PC-3 (cell line): ENCODE data around the gene CHID1. TPM values are rescaled to one million over a fixed set of nuclear protein-coding genes. Genes with fewer than 3 reads are reported as not detected.

Experiments
- ATAC-seq: fragments of 200-7000 bp; cut with Tn5 transposase; 2 replicates; pipeline ENCODE4 v1.9.1; 2020; ENCODE audit warnings: mild to moderate bottlenecking, moderate library complexity
- BruUV-seq: library from RNA; stranded (reverse); fragments of 400-500 nt; replicated peaks from 2 replicates; lab custom pipeline; 2021; lab: Mats Ljungman, UMichigan
- CTCF ChIA-PET: fragments of 300-600 bp; sonication (Branson Sonifier 250); formaldehyde crosslinking; loops from one replicate; lab custom pipeline; 2022; ENCODE audit warnings: antibody characterized with exemption; lab: Charles Lee
- POLR2A ChIA-PET: fragments of 300-600 bp; sonication (Branson Sonifier 250); formaldehyde crosslinking; loops from one replicate; lab custom pipeline; 2022; ENCODE audit warnings: antibody characterized with exemption; ENCODE audit not compliant: unreplicated experiment; lab: Charles Lee
- DNase-seq: peaks from one replicate; pipeline ENCODE4 v3.0.0-alpha.2; 2015
- H2AFZ ChIP-seq: fragments of 300-600 bp; sonication (generic); 2 replicates; pipeline ENCODE4 v1.6.0; 2016; ENCODE audit warnings: antibody characterized with exemption, low read length
- H3F3A ChIP-seq: fragments of 300-600 bp; sonication (generic); one replicate; pipeline ENCODE4 v1.6.0; 2017; ENCODE audit warnings: antibody characterized with exemption, low read length, control low read depth, mild to moderate bottlenecking; ENCODE audit not compliant: unreplicated experiment
- H3K27ac ChIP-seq: fragments of 300-600 bp; sonication (generic); 2 replicates; pipeline ENCODE4 v1.5.1; 2016; ENCODE audit warnings: mild to moderate bottlenecking, low read length
- H3K27me3 ChIP-seq: fragments of 300-600 bp; sonication (generic); 2 replicates; pipeline ENCODE4 v1.6.1; 2016; ENCODE audit warnings: low read length, mixed read lengths
- H3K36me3 ChIP-seq: fragments of 300-600 bp; sonication (generic); 2 replicates; pipeline ENCODE4 v1.6.1; 2016; ENCODE audit warnings: low read depth, mixed run types, low read length, mixed read lengths
- H3K4me1 ChIP-seq: fragments of 300-600 bp; sonication (generic); 2 replicates; pipeline ENCODE4 v1.5.1; 2016; ENCODE audit warnings: low read length; ENCODE audit not compliant: insufficient read depth
- H3K4me2 ChIP-seq: fragments of 300-600 bp; sonication (generic); 2 replicates; pipeline ENCODE4 v1.6.0; 2016; ENCODE audit warnings: low read length
- H3K4me3 ChIP-seq: fragments of 300-600 bp; sonication (generic); 2 replicates; pipeline ENCODE4 v1.5.1; 2016; ENCODE audit warnings: mild to moderate bottlenecking, low read length, mixed read lengths
- H3K79me2 ChIP-seq: fragments of 300-600 bp; sonication (generic); 2 replicates; pipeline ENCODE4 v1.6.1; 2017; ENCODE audit warnings: low read length, mixed read lengths
- H3K9ac ChIP-seq: fragments of 300-600 bp; sonication (generic); 2 replicates; pipeline ENCODE4 v1.6.0; 2016; ENCODE audit warnings: mild to moderate bottlenecking, low read length
- H3K9me2 ChIP-seq: fragments of 300-600 bp; sonication (generic); replicated peaks from 2 replicates; pipeline ENCODE4 v1.6.1; 2016; ENCODE audit warnings: mixed run types, low read length, mixed read lengths
- H3K9me3 ChIP-seq: fragments of 300-600 bp; sonication (generic); 2 replicates; pipeline ENCODE4 v1.6.1; 2016; ENCODE audit warnings: low read length, mixed read lengths
- H4K20me1 ChIP-seq: fragments of 300-600 bp; sonication (generic); 2 replicates; pipeline ENCODE4 v1.6.1; 2016; ENCODE audit warnings: low read length, mixed read lengths
- EZH2 ChIP-seq: fragments of 300-600 bp; sonication (generic); IDR thresholded peaks from one replicate; pipeline ENCODE4 v1.6.1; 2017; ENCODE audit warnings: antibody characterized with exemption, mild to moderate bottlenecking, low read length; ENCODE audit not compliant: unreplicated experiment
- EZH2phosphoT487 ChIP-seq: fragments of 300-600 bp; sonication (generic); IDR thresholded peaks from 2 replicates; pipeline ENCODE4 v1.6.1; 2018; ENCODE audit warnings: mild to moderate bottlenecking, antibody characterized with exemption, low read length, borderline replicate concordance
- intact Hi-C: fragments of 100-400 bp; cut with micrococcal nuclease; formaldehyde crosslinking; loops from 2 replicates; pipeline ENCODE4 v1.9.0; 2023
- total RNA-seq: library from RNA; depleted of rRNA; stranded (reverse); fragments of >200 nt; gene quantifications from 2 replicates; pipeline ENCODE4 v1.2.3, GENCODE V29; 2014
- TF ChIP-seq, protein P1 (sequence below): fragments of 300-600 bp; sonication (generic); conservative IDR thresholded peaks from 2 replicates; pipeline ENCODE4 v1.5.1; 2017; ENCODE audit warnings: antibody characterized with exemption, low read depth, mild to moderate bottlenecking, low read length

Gene CHID1
- total RNA-seq, 1 experiment from 2014 or later: 70.2 TPM

DNA sequence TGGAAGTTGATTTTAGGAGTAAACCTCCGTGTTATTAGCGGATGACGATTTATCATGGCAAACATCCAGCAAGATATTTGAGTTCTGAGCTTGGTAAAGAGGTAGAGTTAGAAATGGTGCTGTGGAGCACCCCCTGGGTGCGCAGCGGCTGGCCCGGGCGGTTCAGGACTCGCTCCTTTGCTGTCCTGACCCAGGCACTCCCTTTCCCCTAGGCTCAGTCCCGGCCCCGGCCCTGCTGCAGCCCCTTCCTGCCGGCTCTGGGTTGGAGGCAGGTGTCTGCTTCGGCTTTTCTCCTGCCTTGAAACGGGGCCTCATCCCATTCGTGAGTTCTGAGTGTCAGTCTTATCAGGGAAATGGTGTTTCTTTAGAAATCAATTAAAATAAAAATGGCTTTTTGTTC is 48.4 kb upstream of the CHID1 start:
- Histone ChIP-seq H3K27ac (no peak overlapping the region), H3K4me1 (peaks cover 20% of the 10 kb centered on the region), H3K4me2 (no peak overlapping the region), H3K36me3 (peaks cover 12% of the 10 kb centered on the region), H4K20me1 (peaks cover 5% of the 10 kb centered on the region; the same call in 1 of the 2 replicates), H3K9me3 (no peaks in the 10 kb centered on the region), H3K27me3 (no peaks in the 10 kb centered on the region), H3F3A (no peaks in the 10 kb centered on the region), H3K4me3 (no peak overlapping the region), H3K9me2 (no peaks in the 10 kb centered on the region), H3K79me2 (peaks cover 39% of the 10 kb centered on the region), H3K9ac (no peak overlapping the region), H2AFZ (no peak overlapping the region)
- ChIA-PET CTCF (no interaction called here), POLR2A (no interaction called here)
- no TSS peak for BruUV-seq
- ATAC-seq (no peak), DNase-seq (no peak)
- intact Hi-C loops: no loop called here
- TF ChIP-seq, protein P1, sequence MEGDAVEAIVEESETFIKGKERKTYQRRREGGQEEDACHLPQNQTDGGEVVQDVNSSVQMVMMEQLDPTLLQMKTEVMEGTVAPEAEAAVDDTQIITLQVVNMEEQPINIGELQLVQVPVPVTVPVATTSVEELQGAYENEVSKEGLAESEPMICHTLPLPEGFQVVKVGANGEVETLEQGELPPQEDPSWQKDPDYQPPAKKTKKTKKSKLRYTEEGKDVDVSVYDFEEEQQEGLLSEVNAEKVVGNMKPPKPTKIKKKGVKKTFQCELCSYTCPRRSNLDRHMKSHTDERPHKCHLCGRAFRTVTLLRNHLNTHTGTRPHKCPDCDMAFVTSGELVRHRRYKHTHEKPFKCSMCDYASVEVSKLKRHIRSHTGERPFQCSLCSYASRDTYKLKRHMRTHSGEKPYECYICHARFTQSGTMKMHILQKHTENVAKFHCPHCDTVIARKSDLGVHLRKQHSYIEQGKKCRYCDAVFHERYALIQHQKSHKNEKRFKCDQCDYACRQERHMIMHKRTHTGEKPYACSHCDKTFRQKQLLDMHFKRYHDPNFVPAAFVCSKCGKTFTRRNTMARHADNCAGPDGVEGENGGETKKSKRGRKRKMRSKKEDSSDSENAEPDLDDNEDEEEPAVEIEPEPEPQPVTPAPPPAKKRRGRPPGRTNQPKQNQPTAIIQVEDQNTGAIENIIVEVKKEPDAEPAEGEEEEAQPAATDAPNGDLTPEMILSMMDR: no peak
- no peak for TF ChIP-seq EZH2
- no peak for TF ChIP-seq EZH2phosphoT487

DNA sequence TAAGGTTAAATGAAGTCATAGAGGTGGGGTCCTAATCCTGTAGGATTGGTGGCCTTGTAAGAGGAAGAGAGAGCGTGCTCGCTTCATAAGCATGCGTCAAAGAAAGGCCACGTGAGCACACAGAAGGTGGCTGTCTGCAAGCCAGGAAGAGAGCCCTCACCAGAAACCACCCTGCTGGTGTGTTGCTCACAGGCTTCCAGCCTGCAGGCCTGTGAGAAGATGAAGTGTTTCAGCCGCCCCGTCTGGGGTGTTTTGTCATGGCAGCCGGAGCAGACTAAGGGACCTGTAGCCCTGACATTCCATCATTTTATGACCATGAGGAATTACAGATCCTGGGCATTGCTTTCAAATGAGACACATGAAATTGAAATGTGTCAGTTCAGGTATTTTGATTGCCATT is 47.5 kb upstream of the CHID1 start:
- H3K4me3 ChIP-seq: no peak overlapping the region
- no peaks in the 10 kb centered on the region for H3K9me2 ChIP-seq
- H3K4me1 ChIP-seq: peaks cover 20% of the 10 kb centered on the region
- TF ChIP-seq EZH2 (no peak), EZH2phosphoT487 (no peak)
- TF ChIP-seq, protein P1: no peak
- H3K36me3 ChIP-seq: peaks cover 12% of the 10 kb centered on the region
- ATAC-seq (no peak), DNase-seq (no peak)
- ChIA-PET CTCF (no interaction called here), POLR2A (no interaction called here)
- H3K4me2 ChIP-seq: no peak overlapping the region
- intact Hi-C loops: no loop called here
- peaks cover 5% of the 10 kb centered on the region; the same call in 1 of the 2 replicates for H4K20me1 ChIP-seq
- no peaks in the 10 kb centered on the region for H3F3A ChIP-seq
- no peak overlapping the region for H3K27ac ChIP-seq
- no TSS peak for BruUV-seq
- H3K27me3 ChIP-seq: no peaks in the 10 kb centered on the region
- no peak overlapping the region for H2AFZ ChIP-seq
- H3K9me3 ChIP-seq: no peaks in the 10 kb centered on the region
- no peak overlapping the region for H3K9ac ChIP-seq
- H3K79me2 ChIP-seq: peaks cover 44% of the 10 kb centered on the region

DNA sequence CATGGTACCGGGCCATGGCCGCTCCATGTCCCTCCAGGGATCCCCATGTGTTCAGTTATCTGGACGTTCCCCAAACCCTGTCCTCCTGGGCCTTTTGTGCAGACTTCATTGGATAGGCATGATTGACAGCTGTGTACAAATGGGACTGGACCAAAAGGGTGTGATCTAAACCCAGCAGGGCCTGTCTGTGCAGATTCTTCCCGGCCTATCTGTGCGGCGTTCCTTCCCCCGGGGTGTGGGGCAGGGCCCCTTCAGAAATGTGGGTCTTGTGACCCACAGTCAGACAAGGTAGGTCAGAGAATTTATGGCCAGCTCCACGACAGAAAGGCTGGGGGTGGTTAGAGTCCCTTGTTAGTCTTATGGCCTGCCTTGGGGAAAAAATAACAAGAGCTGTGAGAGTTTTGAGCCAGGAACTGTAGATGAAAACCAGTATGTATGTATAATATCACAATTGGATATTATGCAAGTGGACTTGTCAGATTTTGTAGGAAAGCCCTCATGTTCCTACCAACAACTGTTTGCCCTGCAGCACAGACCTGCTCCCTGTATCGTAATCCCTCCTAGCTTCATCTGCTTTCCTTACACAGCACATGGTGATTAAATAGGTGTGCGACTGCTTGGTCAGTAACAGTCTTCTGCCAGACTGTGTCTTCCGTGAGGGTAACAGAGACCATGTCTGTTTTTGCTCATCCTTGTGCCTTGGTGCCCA is 46.8 kb upstream of the CHID1 start:
- intact Hi-C loops: no loop called here
- Histone ChIP-seq H3K36me3 (peaks cover 12% of the 10 kb centered on the region), H3K9ac (no peak overlapping the region), H3K4me1 (peaks cover 20% of the 10 kb centered on the region), H3K4me2 (no peak overlapping the region), H2AFZ (no peak overlapping the region), H4K20me1 (peaks cover 5% of the 10 kb centered on the region; the same call in 1 of the 2 replicates), H3K9me2 (no peaks in the 10 kb centered on the region), H3K27me3 (no peaks in the 10 kb centered on the region), H3F3A (no peaks in the 10 kb centered on the region), H3K4me3 (no peak overlapping the region), H3K79me2 (peaks cover 52% of the 10 kb centered on the region), H3K27ac (no peak overlapping the region), H3K9me3 (no peaks in the 10 kb centered on the region)
- ATAC-seq (no peak), DNase-seq (no peak)
- BruUV-seq: no TSS peak
- CTCF ChIA-PET: no interaction called here
- TF ChIP-seq EZH2phosphoT487 (no peak), EZH2 (no peak)
- TF ChIP-seq, protein P1: no peak
- POLR2A ChIA-PET: no interaction called here
